ENCODE results near the gene SLC12A5. TPM values are rescaled to one million over a fixed set of nuclear protein-coding genes. Genes with fewer than 3 reads are reported as not detected.

Gene SLC12A5
- total RNA-seq, 1 experiment from 2014 or later, result 8.7 TPM

DNA sequence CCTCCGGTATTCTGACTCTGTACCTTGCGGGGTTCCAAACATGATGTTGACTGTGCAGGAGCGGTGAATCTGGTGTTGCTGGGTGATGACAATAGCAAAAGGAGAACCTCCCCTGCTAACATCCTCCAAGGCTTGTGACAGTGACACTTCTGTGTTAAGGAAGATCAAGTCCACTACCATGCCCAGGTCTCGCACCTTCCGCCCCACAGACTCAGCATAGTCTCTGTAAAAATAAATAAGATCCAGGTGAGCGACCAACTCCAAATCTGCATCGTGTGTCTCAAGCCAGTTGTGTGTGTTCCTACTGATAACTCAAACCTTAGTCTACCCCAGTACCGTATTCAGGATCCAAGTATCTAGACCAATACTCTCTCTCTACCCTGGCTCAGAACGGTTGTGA, 36.0 kb downstream of the SLC12A5 start:
- Histone ChIP-seq H3F3A (ENCODE audit: insufficient read depth, low read depth) (peaks cover 2% of the 10 kb centered on the region), H3K4me1 (replicated peaks; ENCODE audit: insufficient read depth) (no peaks in the 10 kb centered on the region), H3K27me3 (ENCODE audit: insufficient read depth, low read depth) (no peaks in the 10 kb centered on the region), H2AFZ (no peak overlapping the region), H3K36me3 (ENCODE audit: low read depth) (peaks cover 52% of the 10 kb centered on the region), H3K4me2 (no peak overlapping the region), H4K20me1 (ENCODE audit: insufficient read depth) (peaks cover 12% of the 10 kb centered on the region), H3K9me2 (ENCODE audit: insufficient read depth) (no peaks in the 10 kb centered on the region), H3K9me3 (ENCODE audit: insufficient read depth, low read depth) (no peaks in the 10 kb centered on the region), H3K4me3 (no peak overlapping the region), H3K79me2 (ENCODE audit: low read depth) (no peaks in the 10 kb centered on the region), H3K27ac (no peak overlapping the region)
- CTCF ChIA-PET, result no interaction called here
- TF ChIP-seq CTCF (conservative IDR thresholded peaks at IDR 0.05), result no peak
- no peak for TF ChIP-seq EZH2 (IDR thresholded peaks at IDR 0.05; ENCODE audit: low read depth)
- DNase-seq, result peak in 1 of 2 experiments; percentile 11
- intact Hi-C loops (cut with micrococcal nuclease; ENCODE audit: unreplicated experiment), result no loop called here
- BruUV-seq (replicated peaks), result no TSS peak
- POLR2A ChIA-PET (ENCODE audit: unreplicated experiment), result interaction anchor here (0.7 kb wide), 1 partner anchor 343 kb away, joined by 4 read pairs; no protein-coding TSS in a partner anchor

DNA sequence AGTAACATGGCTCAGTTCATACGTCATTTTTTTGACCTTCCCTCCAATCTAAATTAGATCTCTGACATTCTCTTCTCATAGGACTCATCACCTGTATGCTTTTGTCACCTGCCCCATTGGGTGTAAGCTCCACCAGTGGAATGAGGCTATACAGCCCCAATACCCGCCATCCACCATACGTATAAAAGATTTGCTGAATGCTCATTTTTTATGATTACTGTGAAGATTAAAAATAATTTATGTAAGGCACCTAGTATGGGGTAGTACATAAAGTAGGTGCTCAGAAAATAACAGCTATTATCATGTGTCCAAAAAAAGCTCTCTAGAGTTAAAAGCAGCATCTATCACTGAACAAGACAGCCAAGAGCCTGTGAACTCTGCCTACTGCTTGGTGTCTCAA, 36.7 kb downstream of the SLC12A5 start:
- Histone ChIP-seq H3K4me2 (no peak overlapping the region), H3K9me2 (ENCODE audit: insufficient read depth) (no peaks in the 10 kb centered on the region), H3K9me3 (ENCODE audit: insufficient read depth, low read depth) (no peaks in the 10 kb centered on the region), H3K4me1 (replicated peaks; ENCODE audit: insufficient read depth) (no peaks in the 10 kb centered on the region), H3F3A (ENCODE audit: insufficient read depth, low read depth) (no peaks in the 10 kb centered on the region; the same call in 1 of the 2 replicates), H4K20me1 (ENCODE audit: insufficient read depth) (peaks cover 16% of the 10 kb centered on the region), H3K27me3 (ENCODE audit: insufficient read depth, low read depth) (no peaks in the 10 kb centered on the region), H3K27ac (no peak overlapping the region), H3K4me3 (no peak overlapping the region), H3K36me3 (ENCODE audit: low read depth) (peaks cover 55% of the 10 kb centered on the region), H3K79me2 (ENCODE audit: low read depth) (no peaks in the 10 kb centered on the region), H2AFZ (no peak overlapping the region)
- CTCF ChIA-PET, result no interaction called here
- DNase-seq, result no peak
- no TSS peak for BruUV-seq (replicated peaks)
- POLR2A ChIA-PET (ENCODE audit: unreplicated experiment), result interaction anchor here (0.7 kb wide), 1 partner anchor 342 kb away, joined by 4 read pairs; no protein-coding TSS in a partner anchor
- TF ChIP-seq EZH2 (IDR thresholded peaks at IDR 0.05; ENCODE audit: low read depth), result no peak
- TF ChIP-seq CTCF (conservative IDR thresholded peaks at IDR 0.05), result no peak
- intact Hi-C loops (cut with micrococcal nuclease; ENCODE audit: unreplicated experiment), result no loop called here

- H3K4me2 ChIP-seq, result no peak overlapping the region
- H3K27ac ChIP-seq, result no peak overlapping the region
- no peak overlapping the region for H3K4me3 ChIP-seq
- intact Hi-C loops (cut with micrococcal nuclease; ENCODE audit: unreplicated experiment), result no loop called here
- peaks cover 15% of the 10 kb centered on the region for H4K20me1 ChIP-seq (ENCODE audit: insufficient read depth)
- no peaks in the 10 kb centered on the region for H3K79me2 ChIP-seq (ENCODE audit: low read depth)
- H2AFZ ChIP-seq, result no peak overlapping the region
- TF ChIP-seq EZH2 (IDR thresholded peaks at IDR 0.05; ENCODE audit: low read depth) (no peak), CTCF (conservative IDR thresholded peaks at IDR 0.05) (no peak)
- BruUV-seq (replicated peaks), result no TSS peak
- peak in 1 of 2 experiments; percentile 17 for DNase-seq
- H3K9me3 ChIP-seq (ENCODE audit: insufficient read depth, low read depth), result no peaks in the 10 kb centered on the region
- no peaks in the 10 kb centered on the region; the same call in 1 of the 2 replicates for H3F3A ChIP-seq (ENCODE audit: insufficient read depth, low read depth)
- H3K4me1 ChIP-seq (replicated peaks; ENCODE audit: insufficient read depth), result no peaks in the 10 kb centered on the region
- ChIA-PET POLR2A (ENCODE audit: unreplicated experiment) (no interaction called here), CTCF (no interaction called here)
- H3K27me3 ChIP-seq (ENCODE audit: insufficient read depth, low read depth), result no peaks in the 10 kb centered on the region
- no peaks in the 10 kb centered on the region for H3K9me2 ChIP-seq (ENCODE audit: insufficient read depth)
- peaks cover 33% of the 10 kb centered on the region for H3K36me3 ChIP-seq (ENCODE audit: low read depth)
Measured at GRCh38 chr20:46070215-46070900, 41.3 kb downstream of the SLC12A5 start.
